ENCODE measurements around the gene GAS2L3. TPM values are rescaled to one million over a fixed set of nuclear protein-coding genes. Genes with fewer than 3 reads are reported as not detected.

Gene GAS2L3
- total and polyA plus RNA-seq, 4 experiments from 2014 or later: 0.55 to 0.64 TPM; not detected in 2

DNA sequence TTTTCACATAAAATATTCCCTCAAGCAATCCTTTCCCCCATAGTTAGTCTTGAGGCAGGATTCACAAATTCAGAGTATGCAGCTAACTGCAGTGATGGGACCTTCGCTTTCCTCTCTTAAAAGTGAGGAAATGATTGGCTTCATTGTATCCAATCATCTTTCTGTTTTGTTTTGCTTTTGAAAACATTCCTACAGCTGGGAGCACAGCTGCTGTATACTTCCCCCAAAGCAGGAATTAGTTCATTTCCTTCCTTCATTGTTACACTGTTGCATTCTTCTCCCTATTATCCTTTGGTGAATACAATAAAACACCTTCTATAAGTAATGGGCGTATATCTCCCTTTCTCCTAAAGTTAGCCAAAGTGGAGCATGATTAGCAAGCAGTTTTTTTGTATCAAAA is 9.4 kb upstream of the GAS2L3 start:
- Histone ChIP-seq H3K4me1 (ENCODE audit: insufficient read depth, low read length) (no peaks in the 10 kb centered on the region), H3K27me3 (ENCODE audit: insufficient read depth, low read length) (no peaks in the 10 kb centered on the region), H3K4me3 (ENCODE audit: low read length in 2 of 2) (no peak overlapping the region), H3K9me3 (ENCODE audit: control insufficient read depth in 1 of 2, low read length in 2 of 2) (no peaks in the 10 kb centered on the region), H3K36me3 (ENCODE audit: insufficient read depth, low read length) (no peaks in the 10 kb centered on the region), H3K27ac (ENCODE audit: low read depth, low read length) (no peak overlapping the region)
- H3K4me3 Mint-ChIP-seq: no peak overlapping the region
- DNase-seq: no peak
- H3K9me3 Mint-ChIP-seq: peaks cover 0 to 2% (median 0%) of the 10 kb centered on the region in 8 donors
- intact Hi-C loops (cut with micrococcal nuclease): no loop called here
- no peak overlapping the region for H3K27ac Mint-ChIP-seq
- CTCF ChIA-PET (ENCODE audit: partially characterized antibody): no interaction called here
- H3K4me1 Mint-ChIP-seq: no peaks in the 10 kb centered on the region
- POLR2A ChIA-PET (ENCODE audit: partially characterized antibody): no interaction called here
- no peaks in the 10 kb centered on the region for H3K36me3 Mint-ChIP-seq
- H3K27me3 Mint-ChIP-seq: peaks cover 12 to 19% of the 10 kb centered on the region in 2 donors

DNA sequence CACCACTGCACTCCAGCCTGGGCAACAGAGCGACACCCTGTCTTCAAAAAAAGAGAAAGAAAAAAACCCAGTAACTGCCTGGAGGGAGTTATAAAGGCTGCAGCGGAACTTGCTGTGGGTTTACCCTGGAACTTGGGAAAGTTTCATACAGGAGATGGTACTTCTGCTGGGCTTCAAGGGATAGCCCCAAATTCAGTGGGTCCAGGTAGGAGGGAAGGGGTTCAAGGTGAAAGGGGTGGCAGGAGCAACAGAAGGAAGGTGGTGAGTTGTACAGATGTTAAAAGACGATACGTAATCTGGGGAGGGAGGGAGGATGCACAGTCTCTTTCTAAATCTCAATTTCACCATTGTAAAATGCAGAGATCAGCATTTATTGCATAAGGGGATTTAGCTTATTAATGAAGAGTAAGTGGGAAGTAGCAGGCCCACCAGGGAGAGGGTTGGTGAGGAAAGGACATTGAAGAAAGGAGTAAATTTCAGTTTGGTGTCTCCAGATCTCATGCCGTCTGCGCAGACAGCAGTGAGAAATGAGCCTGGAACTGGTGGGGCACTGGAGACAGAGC is 8.5 kb upstream of the GAS2L3 start:
- Mint-ChIP-seq H3K9me3 (peaks cover 0 to 2% (median 0%) of the 10 kb centered on the region in 8 donors), H3K36me3 (no peaks in the 10 kb centered on the region), H3K27ac (no peak overlapping the region), H3K27me3 (peaks cover 12 to 19% of the 10 kb centered on the region in 2 donors), H3K4me1 (no peaks in the 10 kb centered on the region), H3K4me3 (no peak overlapping the region)
- DNase-seq: no peak
- intact Hi-C loops (cut with micrococcal nuclease): no loop called here
- POLR2A ChIA-PET (ENCODE audit: partially characterized antibody): no interaction called here
- CTCF ChIA-PET (ENCODE audit: partially characterized antibody): no interaction called here
- Histone ChIP-seq H3K9me3 (ENCODE audit: control insufficient read depth in 1 of 2, low read length in 2 of 2) (no peaks in the 10 kb centered on the region), H3K36me3 (ENCODE audit: insufficient read depth, low read length) (no peaks in the 10 kb centered on the region), H3K4me1 (ENCODE audit: insufficient read depth, low read length) (no peaks in the 10 kb centered on the region), H3K4me3 (ENCODE audit: low read length in 2 of 2) (no peak overlapping the region), H3K27ac (ENCODE audit: low read depth, low read length) (no peak overlapping the region), H3K27me3 (ENCODE audit: insufficient read depth, low read length) (no peaks in the 10 kb centered on the region)

GRCh38 chr12:100565987-100566545 is 7.4 kb upstream of the GAS2L3 start:
- intact Hi-C loops (cut with micrococcal nuclease): no loop called here
- Histone ChIP-seq H3K4me1 (ENCODE audit: insufficient read depth, low read length) (no peaks in the 10 kb centered on the region), H3K27me3 (ENCODE audit: insufficient read depth, low read length) (no peaks in the 10 kb centered on the region), H3K36me3 (ENCODE audit: insufficient read depth, low read length) (no peaks in the 10 kb centered on the region), H3K4me3 (ENCODE audit: low read length in 2 of 2) (no peak overlapping the region), H3K27ac (ENCODE audit: low read depth, low read length) (no peak overlapping the region), H3K9me3 (ENCODE audit: control insufficient read depth in 1 of 2, low read length in 2 of 2) (no peaks in the 10 kb centered on the region)
- Mint-ChIP-seq H3K4me1 (no peaks in the 10 kb centered on the region), H3K9me3 (no peaks in the 10 kb centered on the region), H3K27me3 (peaks cover 12 to 19% of the 10 kb centered on the region in 2 donors), H3K27ac (no peak overlapping the region), H3K4me3 (no peak overlapping the region), H3K36me3 (no peaks in the 10 kb centered on the region)
- ChIA-PET CTCF (ENCODE audit: partially characterized antibody) (interaction anchor here (1.3 to 1.8 kb wide), 2 partner anchors 7 to 10 kb away, joined by 3 to 4 read pairs; no protein-coding TSS in a partner anchor), POLR2A (ENCODE audit: partially characterized antibody) (no interaction called here)
- DNase-seq: no peak

- Mint-ChIP-seq H3K36me3 (no peaks in the 10 kb centered on the region), H3K4me3 (no peak overlapping the region), H3K4me1 (peaks cover 0 to under 1% (median 0%) of the 10 kb centered on the region in 4 donors), H3K27me3 (peaks cover 10 to 17% of the 10 kb centered on the region in 2 donors), H3K27ac (no peak overlapping the region), H3K9me3 (no peaks in the 10 kb centered on the region)
- intact Hi-C loops (cut with micrococcal nuclease): no loop called here
- ChIA-PET POLR2A (ENCODE audit: partially characterized antibody) (no interaction called here), CTCF (ENCODE audit: partially characterized antibody) (interaction anchor here (1.3 to 1.8 kb wide), 2 partner anchors 8 to 11 kb away, joined by 3 to 4 read pairs; no protein-coding TSS in a partner anchor)
- H3K4me3 ChIP-seq (ENCODE audit: low read length in 2 of 2): no peak overlapping the region
- H3K27me3 ChIP-seq (ENCODE audit: insufficient read depth, low read length): no peaks in the 10 kb centered on the region
- no peaks in the 10 kb centered on the region for H3K36me3 ChIP-seq (ENCODE audit: insufficient read depth, low read length)
- H3K27ac ChIP-seq (ENCODE audit: low read depth, low read length): no peak overlapping the region
- DNase-seq: no peak
- H3K4me1 ChIP-seq (ENCODE audit: insufficient read depth, low read length): no peaks in the 10 kb centered on the region
- no peaks in the 10 kb centered on the region for H3K9me3 ChIP-seq (ENCODE audit: control insufficient read depth in 1 of 2, low read length in 2 of 2)
Measured at GRCh38 chr12:100566887-100567637, 6.4 kb upstream of the GAS2L3 start.

GRCh38 chr12:100567945-100568344 is 5.5 kb upstream of the GAS2L3 start:
- CTCF ChIA-PET (ENCODE audit: partially characterized antibody): no interaction called here
- no peak overlapping the region for H3K4me3 Mint-ChIP-seq
- H3K4me1 Mint-ChIP-seq: peaks cover 0 to 4% (median under 1%) of the 10 kb centered on the region in 4 donors
- Histone ChIP-seq H3K4me1 (ENCODE audit: insufficient read depth, low read length) (peaks cover 1% of the 10 kb centered on the region), H3K27ac (ENCODE audit: low read depth, low read length) (no peak overlapping the region), H3K4me3 (ENCODE audit: low read length in 2 of 2) (no peak overlapping the region), H3K9me3 (ENCODE audit: control insufficient read depth in 1 of 2, low read length in 2 of 2) (no peaks in the 10 kb centered on the region), H3K27me3 (ENCODE audit: insufficient read depth, low read length) (no peaks in the 10 kb centered on the region), H3K36me3 (ENCODE audit: insufficient read depth, low read length) (no peaks in the 10 kb centered on the region)
- peaks cover 8 to 17% of the 10 kb centered on the region in 2 donors for H3K27me3 Mint-ChIP-seq
- no peak overlapping the region for H3K27ac Mint-ChIP-seq
- no peaks in the 10 kb centered on the region for H3K9me3 Mint-ChIP-seq
- DNase-seq: no peak
- POLR2A ChIA-PET (ENCODE audit: partially characterized antibody): no interaction called here
- intact Hi-C loops (cut with micrococcal nuclease): no loop called here
- H3K36me3 Mint-ChIP-seq: no peaks in the 10 kb centered on the region

GRCh38 chr12:100572184-100572583 is 1.3 kb upstream of the GAS2L3 start:
- CTCF ChIA-PET (ENCODE audit: partially characterized antibody): no interaction called here
- Mint-ChIP-seq H3K4me3 (peak overlapping the region; percentile 32 to 70 (median 52)), H3K4me1 (peaks cover 1 to 17% (median 12%) of the 10 kb centered on the region in 4 donors), H3K36me3 (no peaks in the 10 kb centered on the region), H3K27me3 (peaks cover 8 to 22% of the 10 kb centered on the region in 2 donors), H3K9me3 (no peaks in the 10 kb centered on the region), H3K27ac (peak overlapping the region in 1 of 7 donors; percentile 14)
- H3K36me3 ChIP-seq (ENCODE audit: insufficient read depth, low read length): no peaks in the 10 kb centered on the region
- no peaks in the 10 kb centered on the region for H3K9me3 ChIP-seq (ENCODE audit: control insufficient read depth in 1 of 2, low read length in 2 of 2)
- H3K4me1 ChIP-seq (ENCODE audit: insufficient read depth, low read length): peaks cover 15% of the 10 kb centered on the region
- intact Hi-C loops (cut with micrococcal nuclease): no loop called here
- POLR2A ChIA-PET (ENCODE audit: partially characterized antibody): no interaction called here
- H3K4me3 ChIP-seq (ENCODE audit: low read length in 2 of 2): no peak overlapping the region
- no peak overlapping the region for H3K27ac ChIP-seq (ENCODE audit: low read depth, low read length)
- no peak for DNase-seq
- no peaks in the 10 kb centered on the region for H3K27me3 ChIP-seq (ENCODE audit: insufficient read depth, low read length)

DNA sequence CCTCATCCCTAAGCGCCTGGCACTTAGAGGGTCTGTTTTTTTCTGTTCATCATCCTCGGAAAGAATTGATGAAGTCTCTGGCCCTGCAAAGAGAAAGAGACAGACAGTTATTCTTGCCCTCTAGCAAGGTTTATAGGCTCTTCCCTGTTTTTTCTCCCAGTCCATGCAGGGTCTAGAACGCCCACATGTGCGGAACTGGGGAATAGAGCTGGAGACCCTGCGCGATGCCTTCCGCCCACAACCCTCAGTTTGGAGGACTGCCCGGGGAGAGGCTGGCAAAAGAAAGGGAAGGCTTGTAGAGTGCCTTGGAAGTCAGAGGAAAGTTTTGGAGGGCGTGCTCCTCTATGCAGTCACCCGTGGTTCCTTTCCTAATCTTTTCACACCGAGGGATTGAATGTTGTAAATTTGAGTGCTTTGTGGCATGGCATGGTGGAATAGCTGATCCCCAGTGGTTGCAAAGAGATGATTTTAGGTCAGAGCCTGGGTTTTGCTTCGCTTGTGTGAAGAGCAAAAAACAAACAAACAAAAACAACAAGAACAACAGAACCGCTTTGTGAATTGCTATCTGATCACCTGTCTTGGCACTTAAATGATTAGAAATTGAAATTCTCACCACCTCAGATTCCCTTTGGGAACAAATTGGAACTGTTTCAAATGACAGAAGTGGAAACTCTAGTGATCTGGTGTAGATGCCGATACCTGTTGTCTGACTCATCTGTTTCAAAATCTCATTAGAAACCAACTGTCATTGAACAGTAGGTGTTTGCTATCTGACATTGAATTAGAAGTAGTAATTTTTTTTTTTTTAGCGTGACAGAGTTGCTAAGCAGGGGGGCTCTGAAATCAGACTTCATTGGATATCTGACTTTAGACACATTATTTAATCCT is 947 bp downstream of the GAS2L3 start:
- intact Hi-C loops (cut with micrococcal nuclease): no loop called here
- H3K36me3 ChIP-seq (ENCODE audit: insufficient read depth, low read length): no peaks in the 10 kb centered on the region
- Mint-ChIP-seq H3K9me3 (no peaks in the 10 kb centered on the region), H3K4me3 (peak overlapping the region; percentile 88 to 91 (median 90)), H3K27ac (peak overlapping the region in 1 of 7 donors; percentile 61), H3K4me1 (peaks cover 1 to 17% (median 12%) of the 10 kb centered on the region in 4 donors), H3K36me3 (no peaks in the 10 kb centered on the region), H3K27me3 (peaks cover 7 to 21% of the 10 kb centered on the region in 2 donors)
- H3K27me3 ChIP-seq (ENCODE audit: insufficient read depth, low read length): no peaks in the 10 kb centered on the region
- ChIA-PET CTCF (ENCODE audit: partially characterized antibody) (no interaction called here), POLR2A (ENCODE audit: partially characterized antibody) (no interaction called here)
- DNase-seq: no peak
- no peak overlapping the region for H3K27ac ChIP-seq (ENCODE audit: low read depth, low read length)
- peak overlapping the region in 1 of 2 donors; percentile 65 for H3K4me3 ChIP-seq (ENCODE audit: low read length in 2 of 2)
- H3K4me1 ChIP-seq (ENCODE audit: insufficient read depth, low read length): peaks cover 15% of the 10 kb centered on the region
- H3K9me3 ChIP-seq (ENCODE audit: control insufficient read depth in 1 of 2, low read length in 2 of 2): no peaks in the 10 kb centered on the region
